NCI-H2196 (cell line): ENCODE data around the gene SLC32A1.

Experiments
- DNase-seq: peaks from one replicate; lab custom pipeline; 2025; ENCODE audit not compliant: unreplicated experiment; lab: John Stamatoyannopoulos, UW

SLC32A1 gene

GRCh38 chr20:38723848-38724625, at the start of gene SLC32A1:
Gene SLC32A1, plus strand, starts transcription at chr20:38724486. Its CDS starts 239 bp downstream, at chr20:38724725.
- DNase-seq: no peak

GRCh38 chr20:38674765-38675133, 49.5 kb upstream of the SLC32A1 start:
- DNase-seq: no peak

- DNase-seq: no peak
Measured at GRCh38 chr20:38676576-38676975, 47.7 kb upstream of the SLC32A1 start.

- no peak for DNase-seq
Measured at GRCh38 chr20:38680500-38681306, 43.6 kb upstream of the SLC32A1 start.

- DNase-seq: no peak
Measured at GRCh38 chr20:38685271-38685670, 39.0 kb upstream of the SLC32A1 start.

GRCh38 chr20:38685853-38686473, 38.3 kb upstream of the SLC32A1 start:
- DNase-seq: no peak

GRCh38 chr20:38692436-38693411, 31.6 kb upstream of the SLC32A1 start:
- no peak for DNase-seq

- DNase-seq: no peak
Measured at GRCh38 chr20:38697306-38697705, 27.0 kb upstream of the SLC32A1 start.

- DNase-seq: no peak
Measured at GRCh38 chr20:38698541-38698940, 25.7 kb upstream of the SLC32A1 start.

- no peak for DNase-seq
Measured at GRCh38 chr20:38700141-38700540, 24.1 kb upstream of the SLC32A1 start.

GRCh38 chr20:38700926-38701325, 23.4 kb upstream of the SLC32A1 start:
- DNase-seq: no peak

GRCh38 chr20:38703526-38703925, 20.8 kb upstream of the SLC32A1 start:
- no peak for DNase-seq

- DNase-seq: no peak
Measured at GRCh38 chr20:38704136-38704535, 20.1 kb upstream of the SLC32A1 start.

GRCh38 chr20:38706509-38706908, 17.8 kb upstream of the SLC32A1 start:
- DNase-seq: no peak

- no peak for DNase-seq
Measured at GRCh38 chr20:38714308-38714707, 10.0 kb upstream of the SLC32A1 start.

GRCh38 chr20:38715646-38716045, 8.6 kb upstream of the SLC32A1 start:
- no peak for DNase-seq

GRCh38 chr20:38722683-38723016, 1.6 kb upstream of the SLC32A1 start:
- DNase-seq: no peak

GRCh38 chr20:38723017-38723847, 1.1 kb upstream of the SLC32A1 start:
- DNase-seq: no peak

GRCh38 chr20:38724626-38725147, 401 bp downstream of the SLC32A1 start:
- no peak for DNase-seq
